ENCODE data around the gene UGT1A9.

GRCh38 chr2:233807215-233807865, 135.6 kb downstream of the UGT1A9 start:
- no peak for TF ChIP-seq EZH2 (IDR thresholded peaks at IDR 0.05; ENCODE audit: insufficient read depth, poor library complexity, severe bottlenecking)
- TF ChIP-seq EZH2phosphoT487 (IDR thresholded peaks at IDR 0.05; ENCODE audit: insufficient read depth, low read depth) = no peak
